HG03025 (cell line): ENCODE results near the gene TPCN2.
A peak's percentile ranks its signal among the peaks of the same experiment; 100 is the strongest.
"Not testable (repeated sequence)": the region's sequence is repeated elsewhere in the genome, so short reads cannot be mapped to it uniquely, and the experiment has no call there.

Experiments used
- ATAC-seq: cut with Tn5 transposase; IDR thresholded peaks from one replicate; pipeline ENCODE4 v1.9.1; 2021; ENCODE audit warnings: mild to moderate bottlenecking, moderate library complexity; ENCODE audit not compliant: unreplicated experiment, low FRiP score

Gene TPCN2

DNA sequence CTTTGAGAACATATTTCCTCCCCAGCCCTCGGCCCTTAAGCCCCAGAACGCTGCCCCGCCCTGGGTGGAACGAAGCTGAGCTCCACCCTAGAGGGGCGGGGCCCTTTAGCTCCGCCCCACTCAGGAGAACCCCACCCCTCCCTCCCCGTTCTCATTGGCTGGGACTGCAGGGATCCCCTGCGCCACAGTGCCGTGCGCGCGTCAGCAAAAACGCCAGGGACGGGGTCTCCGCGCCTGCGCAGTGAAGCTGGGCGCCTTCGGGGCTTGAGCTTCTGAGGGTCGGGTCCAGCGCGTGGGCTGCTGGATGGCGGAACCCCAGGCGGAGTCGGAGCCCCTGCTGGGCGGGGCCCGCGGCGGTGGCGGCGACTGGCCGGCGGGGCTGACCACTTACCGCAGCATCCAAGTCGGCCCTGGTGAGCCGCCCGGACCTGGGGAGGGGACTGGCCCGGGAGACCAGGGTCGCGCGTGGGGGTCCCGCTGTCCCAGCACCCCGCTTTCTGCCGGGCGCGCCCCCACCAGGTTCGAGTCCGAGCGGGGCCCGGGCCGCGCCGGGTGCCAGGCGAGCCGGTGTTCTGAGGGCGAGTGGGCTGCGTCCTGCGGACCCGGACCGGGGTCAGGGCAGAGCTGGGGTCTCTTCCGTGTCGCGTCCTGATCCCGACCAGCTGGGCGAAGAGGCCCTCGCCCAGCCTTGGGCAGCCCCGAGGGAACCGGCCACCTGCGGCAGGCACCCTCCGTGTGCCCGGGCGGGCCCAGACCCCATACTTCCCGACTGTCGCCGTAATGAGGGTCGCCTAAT lies at the start of gene TPCN2:
Gene TPCN2, plus strand, starts transcription at position 239 of the 796 bp plus-strand sequence. Its CDS starts 66 bp downstream, at position 305.
- ATAC-seq = peak; percentile 77

- ATAC-seq = no peak
Measured at GRCh38 chr11:68999093-68999747, 49.5 kb upstream of the TPCN2 start.

DNA sequence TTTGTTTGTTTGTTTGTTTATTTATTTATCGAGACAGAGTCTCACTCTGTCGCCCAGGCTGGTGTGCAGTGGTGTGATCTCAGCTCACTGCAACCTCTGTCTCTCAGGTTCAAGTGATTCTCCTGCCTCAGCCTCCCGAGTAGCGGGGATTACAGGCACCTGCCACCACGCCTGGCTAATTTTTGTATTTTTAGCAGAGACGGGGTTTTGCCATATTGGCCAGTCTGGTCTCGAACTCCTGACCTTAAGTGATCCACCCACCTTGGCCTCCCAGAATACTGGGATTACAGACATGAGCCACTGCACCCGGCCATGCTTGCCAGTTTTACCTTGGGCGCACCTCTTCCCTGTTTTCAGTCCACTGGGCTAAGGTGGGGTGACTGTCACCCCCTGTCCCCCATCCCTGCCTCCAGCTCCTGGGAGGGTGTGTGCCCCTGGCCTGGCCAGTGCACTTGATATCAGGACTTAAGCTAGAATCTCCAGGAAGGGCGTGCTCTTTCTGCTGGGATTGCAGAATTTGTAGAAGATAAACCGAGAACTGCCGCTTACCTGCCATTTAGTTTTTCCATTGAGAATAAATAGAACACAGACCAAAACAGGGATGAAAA lies 48.9 kb upstream of the TPCN2 start:
- not testable (repeated sequence) for ATAC-seq

DNA sequence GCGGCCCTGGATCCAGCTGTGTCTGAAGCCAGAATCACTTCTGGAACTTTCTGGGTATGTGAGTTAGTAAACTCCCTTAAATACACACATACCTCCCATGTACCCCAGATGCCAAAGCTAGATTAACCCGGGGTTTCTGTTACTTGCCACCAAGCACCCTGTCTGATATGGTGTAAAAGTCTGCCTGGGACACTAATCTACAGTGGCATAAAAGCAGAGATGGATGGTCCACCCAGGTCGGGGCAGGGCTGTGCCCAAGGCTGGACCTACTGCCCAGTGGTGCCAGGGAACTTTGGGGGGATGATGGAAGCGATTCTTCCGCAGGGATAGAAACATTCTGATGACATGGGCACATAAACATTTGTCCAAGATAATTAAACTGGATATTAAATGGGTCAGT lies 48.3 kb upstream of the TPCN2 start:
- no peak for ATAC-seq

- no peak for ATAC-seq
Measured at GRCh38 chr11:69000831-69001242, 47.9 kb upstream of the TPCN2 start.

DNA sequence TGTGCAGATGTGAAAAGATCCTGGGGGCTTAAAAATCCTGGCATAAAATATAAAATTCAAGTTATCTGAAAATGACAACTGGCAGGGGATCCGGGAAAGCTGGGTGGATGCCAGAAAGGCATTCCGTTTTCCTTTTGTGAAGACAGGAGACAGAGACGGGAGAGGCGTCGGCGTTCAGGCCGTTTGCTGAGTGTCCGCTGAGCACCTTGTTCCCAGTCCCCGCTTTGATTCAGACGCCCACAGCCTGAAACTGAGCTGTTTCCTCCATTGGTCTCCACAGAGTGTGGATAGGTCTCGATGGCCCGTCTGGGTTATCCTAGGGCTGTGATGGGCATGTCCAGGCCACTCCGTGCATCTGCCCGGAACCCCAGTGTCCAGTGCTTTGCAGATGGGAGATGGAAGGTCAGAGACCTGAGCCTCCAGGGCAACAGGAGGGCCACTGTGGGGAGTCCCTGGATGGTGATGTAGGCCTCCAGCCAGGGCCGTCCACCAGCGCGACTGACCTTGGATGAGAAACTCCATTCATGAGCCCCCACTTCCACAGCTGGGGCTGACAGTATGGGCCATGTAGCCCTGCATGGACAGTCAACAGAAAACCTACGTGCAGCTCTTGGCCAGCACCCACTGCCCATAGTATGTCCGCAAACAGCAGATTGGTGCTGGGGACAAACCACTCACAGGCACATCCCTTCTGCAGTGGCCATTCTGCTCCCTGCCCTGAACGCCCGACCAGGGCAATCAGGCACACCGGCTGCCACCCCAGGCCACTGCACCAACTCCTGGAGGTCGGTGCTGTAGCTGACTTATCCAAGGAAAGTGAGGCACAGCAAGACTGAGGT lies 47.3 kb upstream of the TPCN2 start:
- ATAC-seq = no peak

DNA sequence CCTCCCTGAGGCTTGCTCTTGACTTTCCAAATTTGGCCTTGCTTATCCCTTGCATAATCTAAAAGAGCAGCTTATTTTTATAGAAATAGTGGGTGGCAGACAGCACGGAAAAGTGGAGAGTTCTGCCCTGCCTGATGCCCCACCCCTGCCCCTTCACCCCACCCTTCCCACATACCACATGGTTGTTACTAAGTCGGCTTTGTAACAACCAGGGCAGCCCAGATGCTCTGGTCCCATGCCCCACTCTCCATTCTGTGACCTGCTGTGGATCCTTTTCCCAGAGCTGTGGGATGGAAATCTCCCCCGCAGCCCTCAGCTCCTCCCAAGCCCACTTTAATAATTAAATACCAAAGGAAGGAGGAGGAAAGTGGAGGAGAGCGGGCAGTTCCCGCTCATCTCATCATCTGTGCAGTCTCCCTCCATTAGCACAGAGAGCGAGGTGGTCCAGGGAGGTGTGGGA lies 46.6 kb upstream of the TPCN2 start:
- ATAC-seq = no peak

DNA sequence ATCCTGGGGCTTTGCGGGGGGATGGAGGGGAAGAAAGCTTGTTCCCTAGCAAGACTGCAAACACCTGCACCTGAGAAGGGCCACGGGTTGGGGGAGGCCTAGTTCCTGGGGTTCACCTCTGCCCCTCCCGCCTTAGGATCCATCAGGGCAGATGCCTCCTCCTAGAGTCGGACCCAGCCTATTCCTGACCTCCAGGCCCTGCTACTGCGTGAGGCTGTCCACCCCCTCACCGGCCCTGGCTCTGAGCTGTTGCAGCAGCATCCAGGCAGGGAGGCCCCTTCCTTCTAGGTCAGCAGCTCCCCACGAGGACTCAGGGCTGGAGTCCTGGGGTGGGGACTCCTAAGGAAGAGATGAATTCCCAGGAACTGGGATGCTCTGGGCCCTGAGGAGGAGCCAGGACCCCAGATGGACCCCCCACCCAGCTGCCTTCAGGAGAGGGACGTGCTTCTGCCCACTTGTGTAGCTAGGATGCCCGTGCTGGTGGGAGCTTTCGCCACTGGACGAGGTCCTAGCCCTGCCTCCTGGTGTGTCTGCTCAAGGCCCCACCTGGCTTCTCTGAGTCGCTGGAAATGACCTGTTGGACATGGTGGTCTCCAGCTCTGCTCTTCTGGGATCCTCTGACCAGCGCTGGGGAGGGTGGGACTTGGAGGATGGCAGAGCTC lies 46.0 kb upstream of the TPCN2 start:
- ATAC-seq = no peak

DNA sequence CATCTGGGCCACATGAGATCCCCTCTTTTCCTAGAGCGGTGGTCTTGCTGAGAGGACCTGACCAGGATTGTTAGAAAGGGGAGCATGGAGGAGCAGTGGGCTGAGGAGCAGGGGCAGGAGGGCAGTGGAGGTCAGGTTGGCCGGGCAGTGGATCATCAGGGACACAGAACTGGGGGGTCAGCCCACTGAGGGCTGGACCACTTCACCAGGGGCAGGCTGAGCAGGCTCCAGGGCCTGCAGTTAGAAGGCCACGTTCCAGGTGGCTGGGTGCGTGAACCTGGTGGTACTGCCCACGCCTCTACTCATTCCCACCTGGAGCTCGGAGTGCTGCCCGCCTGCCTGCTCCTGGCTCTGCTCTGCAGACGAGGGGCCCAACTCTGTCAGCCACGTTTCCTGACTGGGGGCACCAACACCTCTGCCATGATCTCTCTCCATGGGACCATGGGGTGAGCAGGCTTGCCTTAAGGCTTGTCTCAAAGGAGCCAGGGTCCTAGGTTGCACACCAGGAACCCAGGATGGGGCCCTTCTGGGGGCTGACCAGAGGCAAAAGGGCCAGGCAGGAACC lies 45.3 kb upstream of the TPCN2 start:
- no peak for ATAC-seq

GRCh38 chr11:69003866-69004367 lies 44.8 kb upstream of the TPCN2 start:
- ATAC-seq = no peak

DNA sequence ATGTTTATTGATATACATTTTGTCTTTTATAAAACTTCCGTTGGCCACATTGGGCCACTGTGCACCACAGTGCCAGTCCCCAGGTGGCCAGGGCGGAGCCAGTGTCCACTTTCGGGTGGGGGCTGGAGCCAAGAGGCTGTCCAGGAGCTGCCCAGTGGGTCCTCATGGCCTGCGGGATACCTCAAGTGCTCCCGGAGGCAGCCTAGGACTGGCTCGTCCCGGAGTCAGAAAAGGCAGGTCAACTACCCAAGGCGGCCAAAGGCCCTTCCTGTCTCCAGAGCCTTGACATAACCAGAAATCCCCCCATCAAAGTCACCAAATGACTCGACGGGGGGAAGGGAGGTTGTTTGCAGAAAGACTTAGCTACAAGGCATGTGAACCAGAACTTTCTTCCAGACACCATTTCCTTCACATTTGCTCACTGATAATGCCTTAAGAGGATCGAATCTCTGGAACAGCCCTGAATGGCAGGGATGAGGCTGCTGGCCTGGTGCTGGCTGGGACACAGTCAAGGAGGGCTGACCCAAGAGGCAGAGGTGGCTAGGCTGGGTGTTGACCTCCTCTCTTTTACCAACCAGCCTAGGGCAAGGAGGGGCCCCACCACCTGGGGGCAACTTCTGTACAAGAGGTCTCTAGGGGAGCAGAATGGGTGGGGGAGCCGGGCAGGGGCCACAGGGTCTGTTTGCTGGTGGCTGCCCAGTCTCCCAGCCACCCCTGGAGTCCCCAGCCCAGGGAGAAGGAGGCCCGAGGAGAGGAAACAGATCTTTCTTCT lies 44.1 kb upstream of the TPCN2 start:
- ATAC-seq = no peak

- ATAC-seq = no peak
Measured at GRCh38 chr11:69005183-69005630, 43.5 kb upstream of the TPCN2 start.

GRCh38 chr11:69005631-69006368 lies 42.9 kb upstream of the TPCN2 start:
- ATAC-seq = no peak

- no peak for ATAC-seq
Measured at GRCh38 chr11:69006816-69007215, 41.9 kb upstream of the TPCN2 start.

GRCh38 chr11:69007975-69008381 lies 40.8 kb upstream of the TPCN2 start:
- no peak for ATAC-seq

GRCh38 chr11:69008737-69009440 lies 39.8 kb upstream of the TPCN2 start:
- no peak for ATAC-seq

- ATAC-seq = no peak
Measured at GRCh38 chr11:69009441-69010211, 39.1 kb upstream of the TPCN2 start.
